Liver (tissue), 9 donors: ENCODE data around the gene AP1S2. TPM values are rescaled to one million over a fixed set of nuclear protein-coding genes. Genes with fewer than 3 reads are reported as not detected.

ENCODE experiments used
- DNase-seq: peaks from one replicate; pipeline ENCODE4 v3.0.0-alpha.2; 2017; ENCODE audit warnings: low spot score
- H3K27ac ChIP-seq, 2 donors: one replicate each; pipeline ENCODE4 v1.7.0; 2013; ENCODE audit warnings: inconsistent platforms in 2 of 2, low read length in 2 of 2, control low read depth in 1 of 2, low read depth in 1 of 2, mild to moderate bottlenecking in 1 of 2
- H3K27me3 ChIP-seq, 4 donors: one replicate each; pipeline versions ENCODE4 v1.6.1 to v1.7.0; 2013; ENCODE audit warnings: low read length in 3 of 4, inconsistent platforms in 1 of 4, mild to moderate bottlenecking in 1 of 4, moderate library complexity in 1 of 4; ENCODE audit not compliant: control insufficient read depth in 4 of 4, insufficient read depth in 4 of 4
- H3K36me3 ChIP-seq, 4 donors: one replicate each; pipeline versions ENCODE4 v1.6.1 to v1.7.0; 2013; ENCODE audit warnings: low read length in 3 of 4, mild to moderate bottlenecking in 3 of 4, low read depth in 1 of 4, moderate library complexity in 1 of 4; ENCODE audit not compliant: control insufficient read depth in 4 of 4, insufficient read depth in 3 of 4
- H3K4me1 ChIP-seq, 4 donors: one replicate each; pipeline versions ENCODE4 v1.6.1 to v1.7.0; 2013; ENCODE audit warnings: low read length in 3 of 4, mild to moderate bottlenecking in 3 of 4, moderate library complexity in 1 of 4; ENCODE audit not compliant: control insufficient read depth in 4 of 4, insufficient read depth in 4 of 4
- H3K4me3 ChIP-seq, 3 donors: one replicate each; pipeline versions ENCODE4 v1.6.1 to v1.7.0; 2013; ENCODE audit warnings: low read length in 3 of 3, control low read depth in 1 of 3, low read depth in 1 of 3, mild to moderate bottlenecking in 1 of 3
- H3K9ac ChIP-seq, 2 donors: one replicate each; pipeline ENCODE4 v1.7.0; 2013; ENCODE audit warnings: low read length in 2 of 2, mild to moderate bottlenecking in 2 of 2, moderate library complexity in 2 of 2, control low read depth in 1 of 2, low read depth in 1 of 2
- H3K9me3 ChIP-seq, 4 donors: one replicate each; pipeline versions ENCODE4 v1.6.1 to v1.7.0; 2013; ENCODE audit warnings: low read length in 3 of 4; ENCODE audit not compliant: control insufficient read depth in 4 of 4
- EGR1 ChIP-seq, 2 donors: IDR thresholded peaks; 2 replicates each; pipeline ENCODE4 v1.6.1; 2016 to 2018; ENCODE audit warnings: antibody characterized with exemption in 2 of 2, low read depth in 2 of 2
- FOXA1 ChIP-seq: IDR thresholded peaks from 2 replicates; pipeline ENCODE4 v1.6.1; 2016; ENCODE audit warnings: antibody characterized with exemption
- HNF4G ChIP-seq: IDR thresholded peaks from 2 replicates; pipeline ENCODE4 v1.6.1; 2016; ENCODE audit warnings: antibody characterized with exemption
- RAD21 ChIP-seq, 2 donors: IDR thresholded peaks; 2 replicates each; pipeline ENCODE4 v1.6.1; 2016; ENCODE audit warnings: antibody characterized with exemption in 2 of 2, mild to moderate bottlenecking in 2 of 2
- RXRA ChIP-seq, 2 donors: IDR thresholded peaks; 2 replicates each; pipeline ENCODE4 v1.6.1; 2017 to 2018; ENCODE audit warnings: antibody characterized with exemption in 2 of 2, mild to moderate bottlenecking in 1 of 2
- WGBS: extraction: QIAGEN DNeasy Blood & Tissue Kit; methylation state at CpG from one replicate; pipeline ENCODE4 v1.1.7; 2013; 5-methylcytosine and 5-hydroxymethylcytosine counted together
- polyA plus RNA-seq, 2 donors: library from polyadenylated mRNA; stranded (reverse) in 1 of 2; unstranded in 1 of 2; fragments of 200-250 nt in 1 of 2; fragments of >200 nt in 1 of 2; fragmentation: Nextera tagmentation in 1 of 2; extraction: Ambion mirVana in 1 of 2; gene quantifications; one replicate each; pipeline versions ENCODE4 v1.2.1 to v1.2.3, GENCODE V29; 2013 to 2015
- total RNA-seq, 2 donors: library from RNA; depleted of rRNA; stranded (reverse); fragments of >200 nt; gene quantifications; one replicate each; pipeline ENCODE4 v1.2.3, GENCODE V29; 2014
- TF ChIP-seq, protein P1 (sequence below): IDR thresholded peaks from 2 replicates; pipeline ENCODE4 v1.6.1; 2016; ENCODE audit warnings: antibody characterized with exemption
- TF ChIP-seq, protein P2 (sequence below): fragments of 150-350 bp; IDR thresholded peaks from 2 replicates; pipeline ENCODE4 v1.5.1; 2017; ENCODE audit warnings: improper control_type of control experiment, low read depth, low read length; ENCODE audit not compliant: missing input control
- donor health status: healthy.
- donor health status: healthy.
- donor health status: healthy.
- donor health status: healthy.
- donor health status: healthy.

Gene AP1S2
- total and polyA plus RNA-seq, 4 donors, result 6.1 to 25.7 (median 10.6) TPM

DNA sequence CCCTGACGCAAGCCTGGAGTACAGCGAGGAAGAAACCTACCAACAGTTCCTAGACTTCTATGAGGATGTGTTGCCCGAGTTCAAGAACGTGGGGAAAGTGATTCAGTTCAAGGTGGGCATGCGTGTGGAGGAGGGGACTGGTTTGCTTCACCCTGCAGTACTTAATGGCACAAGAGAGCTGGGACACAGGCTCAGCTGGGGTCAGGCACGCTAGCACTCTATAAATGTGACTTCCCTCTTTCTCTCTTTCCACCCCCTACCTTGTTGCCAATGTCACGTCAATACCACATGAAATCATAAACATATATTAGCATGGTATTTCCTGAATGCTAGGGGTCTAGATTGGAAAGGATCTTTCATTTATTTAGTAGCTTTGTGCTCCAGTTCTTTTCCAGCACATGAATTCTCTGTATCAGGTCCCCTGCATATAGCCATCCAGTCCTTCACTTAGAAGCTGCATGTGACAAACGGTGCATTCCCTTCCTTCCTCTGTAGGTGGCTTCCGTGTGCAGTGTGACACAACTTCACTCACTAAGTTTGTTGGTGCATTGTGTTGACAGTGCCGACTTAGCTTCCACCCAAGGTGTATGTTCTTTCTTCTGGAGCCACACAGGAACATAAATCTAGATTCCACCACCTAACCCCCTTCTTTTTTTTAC lies 38.7 kb downstream of the AP1S2 start:
- no peak for TF ChIP-seq HNF4G
- peak; percentile 18 to 48 for TF ChIP-seq RAD21 (IDR thresholded peaks at IDR 0.05)
- TF ChIP-seq, protein P1, sequence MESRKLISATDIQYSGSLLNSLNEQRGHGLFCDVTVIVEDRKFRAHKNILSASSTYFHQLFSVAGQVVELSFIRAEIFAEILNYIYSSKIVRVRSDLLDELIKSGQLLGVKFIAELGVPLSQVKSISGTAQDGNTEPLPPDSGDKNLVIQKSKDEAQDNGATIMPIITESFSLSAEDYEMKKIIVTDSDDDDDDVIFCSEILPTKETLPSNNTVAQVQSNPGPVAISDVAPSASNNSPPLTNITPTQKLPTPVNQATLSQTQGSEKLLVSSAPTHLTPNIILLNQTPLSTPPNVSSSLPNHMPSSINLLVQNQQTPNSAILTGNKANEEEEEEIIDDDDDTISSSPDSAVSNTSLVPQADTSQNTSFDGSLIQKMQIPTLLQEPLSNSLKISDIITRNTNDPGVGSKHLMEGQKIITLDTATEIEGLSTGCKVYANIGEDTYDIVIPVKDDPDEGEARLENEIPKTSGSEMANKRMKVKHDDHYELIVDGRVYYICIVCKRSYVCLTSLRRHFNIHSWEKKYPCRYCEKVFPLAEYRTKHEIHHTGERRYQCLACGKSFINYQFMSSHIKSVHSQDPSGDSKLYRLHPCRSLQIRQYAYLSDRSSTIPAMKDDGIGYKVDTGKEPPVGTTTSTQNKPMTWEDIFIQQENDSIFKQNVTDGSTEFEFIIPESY, result no peak
- no peak for TF ChIP-seq FOXA1
- TF ChIP-seq, protein P2, sequence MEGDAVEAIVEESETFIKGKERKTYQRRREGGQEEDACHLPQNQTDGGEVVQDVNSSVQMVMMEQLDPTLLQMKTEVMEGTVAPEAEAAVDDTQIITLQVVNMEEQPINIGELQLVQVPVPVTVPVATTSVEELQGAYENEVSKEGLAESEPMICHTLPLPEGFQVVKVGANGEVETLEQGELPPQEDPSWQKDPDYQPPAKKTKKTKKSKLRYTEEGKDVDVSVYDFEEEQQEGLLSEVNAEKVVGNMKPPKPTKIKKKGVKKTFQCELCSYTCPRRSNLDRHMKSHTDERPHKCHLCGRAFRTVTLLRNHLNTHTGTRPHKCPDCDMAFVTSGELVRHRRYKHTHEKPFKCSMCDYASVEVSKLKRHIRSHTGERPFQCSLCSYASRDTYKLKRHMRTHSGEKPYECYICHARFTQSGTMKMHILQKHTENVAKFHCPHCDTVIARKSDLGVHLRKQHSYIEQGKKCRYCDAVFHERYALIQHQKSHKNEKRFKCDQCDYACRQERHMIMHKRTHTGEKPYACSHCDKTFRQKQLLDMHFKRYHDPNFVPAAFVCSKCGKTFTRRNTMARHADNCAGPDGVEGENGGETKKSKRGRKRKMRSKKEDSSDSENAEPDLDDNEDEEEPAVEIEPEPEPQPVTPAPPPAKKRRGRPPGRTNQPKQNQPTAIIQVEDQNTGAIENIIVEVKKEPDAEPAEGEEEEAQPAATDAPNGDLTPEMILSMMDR, result peak; percentile 15
- no peak for TF ChIP-seq RXRA (IDR thresholded peaks at IDR 0.05)
- no peak for DNase-seq
- no peak overlapping the region for H3K9ac ChIP-seq
- 73% methylated on average over 10 of the region's 10 CpGs for WGBS
- H3K27ac ChIP-seq, result no peak overlapping the region
- H3K36me3 ChIP-seq, result peaks cover 0 to 47% (median 20%) of the 10 kb centered on the region in 4 donors
- H3K9me3 ChIP-seq, result no peaks in the 10 kb centered on the region
- peaks cover 0 to 2% (median 0%) of the 10 kb centered on the region in 4 donors for H3K4me1 ChIP-seq
- H3K4me3 ChIP-seq, result no peak overlapping the region
- no peaks in the 10 kb centered on the region for H3K27me3 ChIP-seq

DNA sequence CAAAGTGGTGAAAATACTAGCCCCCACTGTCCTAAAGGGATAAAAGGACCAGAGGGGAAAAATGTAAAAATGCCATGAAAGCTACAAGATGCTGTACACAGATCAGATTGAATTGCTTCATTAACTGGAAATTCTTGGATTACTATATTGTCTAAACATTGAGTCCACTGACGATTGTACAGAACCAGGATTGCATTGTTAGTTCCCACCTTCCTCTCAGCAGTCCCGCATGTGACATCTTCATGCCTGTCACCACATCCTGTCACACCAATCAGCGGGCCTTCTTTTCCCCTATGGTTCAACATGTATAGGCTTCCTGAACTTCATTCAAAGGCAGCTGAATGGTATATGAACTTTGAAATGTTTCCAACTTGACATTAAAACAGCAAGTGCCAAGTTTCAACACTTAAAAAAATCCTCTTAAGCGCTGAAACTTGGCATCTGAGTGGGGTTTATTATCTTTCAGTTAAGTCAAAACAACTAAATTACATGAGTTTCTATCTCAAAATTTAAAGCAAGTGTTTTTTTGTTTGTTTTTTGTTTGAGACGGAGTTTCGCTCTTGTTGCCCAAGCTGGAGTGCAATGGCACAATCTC lies 39.7 kb downstream of the AP1S2 start:
- DNase-seq, result no peak
- Histone ChIP-seq H3K4me3 (no peak overlapping the region), H3K9ac (no peak overlapping the region), H3K9me3 (no peaks in the 10 kb centered on the region), H3K27ac (no peak overlapping the region), H3K4me1 (peaks cover 0 to 2% (median 0%) of the 10 kb centered on the region in 4 donors), H3K36me3 (peaks cover 0 to 44% (median 18%) of the 10 kb centered on the region in 4 donors), H3K27me3 (no peaks in the 10 kb centered on the region)
- TF ChIP-seq EGR1 (IDR thresholded peaks at IDR 0.05; ENCODE audit: low read depth in 2 of 2), result no peak
- TF ChIP-seq, protein P1, result no peak
- TF ChIP-seq, protein P2, result no peak
- WGBS, result 84% methylated on average over 6 of the region's 6 CpGs
